RWPE1 (cell line): ENCODE results near the gene CLCNKB.
"Not testable (repeated sequence)": the region's sequence is repeated elsewhere in the genome, so short reads cannot be mapped to it uniquely, and the experiment has no call there.

Experiments used
- CTCF ChIA-PET: fragments of 350-600 bp; sonication (Branson Sonifier 250); formaldehyde crosslinking; extraction: SDS; loops from one replicate; lab custom pipeline; 2021; lab: Yijun Ruan, JAX
- POLR2A ChIA-PET: fragments of 400-600 bp; formaldehyde crosslinking; extraction: SDS; loops from one replicate; lab custom pipeline; 2020; ENCODE audit warnings: antibody characterized with exemption; ENCODE audit not compliant: low non-redundant PET; lab: Yijun Ruan, JAX
- DNase-seq: peaks from one replicate; pipeline ENCODE4 v3.0.0; 2012; ENCODE audit warnings: low spot score
- H3K27ac ChIP-seq: fragments of 450-650 bp; 2 replicates; pipeline ENCODE4 v1.5.1; 2017
- CTCF ChIP-seq: fragments of 450-650 bp; conservative IDR thresholded peaks from 2 replicates; pipeline ENCODE4 v1.5.1; 2017; ENCODE audit warnings: low read depth, mild to moderate bottlenecking

CLCNKB gene

GRCh38 chr1:16061266-16061665, 17.7 kb downstream of the CLCNKB start:
- DNase-seq = no peak
- POLR2A ChIA-PET = no interaction called here
- CTCF ChIA-PET = no interaction called here
- no peak overlapping the region for H3K27ac ChIP-seq
- TF ChIP-seq CTCF = no peak

GRCh38 chr1:16061989-16062686, 18.6 kb downstream of the CLCNKB start:
- H3K27ac ChIP-seq, POLR2A ChIA-PET, DNase-seq: not testable (repeated sequence)
- CTCF ChIA-PET = interaction anchor here (0.6 kb wide), 1 partner anchor 10 kb away, joined by 3 read pairs; no protein-coding TSS in a partner anchor

- POLR2A ChIA-PET, DNase-seq, H3K27ac ChIP-seq: not testable (repeated sequence)
- CTCF ChIA-PET = interaction anchor here (0.6 kb wide), 1 partner anchor 10 kb away, joined by 3 read pairs; no protein-coding TSS in a partner anchor
Measured at GRCh38 chr1:16062687-16063075, 19.1 kb downstream of the CLCNKB start.

- CTCF ChIA-PET = interaction anchor here (0.6 kb wide), 1 partner anchor 35 kb away, joined by 3 read pairs; no protein-coding TSS in a partner anchor
- no peak overlapping the region for H3K27ac ChIP-seq
- POLR2A ChIA-PET = no interaction called here
- TF ChIP-seq CTCF = no peak
- no peak for DNase-seq
Measured at GRCh38 chr1:16063226-16063829, 19.7 kb downstream of the CLCNKB start.

GRCh38 chr1:16063921-16064320, 20.3 kb downstream of the CLCNKB start:
- no peak for TF ChIP-seq CTCF
- POLR2A ChIA-PET = no interaction called here
- DNase-seq = no peak
- CTCF ChIA-PET = interaction anchor here (0.6 to 0.9 kb wide), 2 partner anchors 9 to 34 kb away, joined by 3 read pairs; partner anchors contain the start of gene FAM131C
- H3K27ac ChIP-seq = no peak overlapping the region

- no peak for TF ChIP-seq CTCF
- no peak overlapping the region for H3K27ac ChIP-seq
- CTCF ChIA-PET = interaction anchor here (0.6 to 1.4 kb wide), 4 partner anchors 8 to 502 kb away, joined by 3 read pairs; partner anchors contain the start of gene FAM131C
Measured at GRCh38 chr1:16064536-16065268, 21.1 kb downstream of the CLCNKB start.

GRCh38 chr1:16065269-16065576, 21.6 kb downstream of the CLCNKB start:
- no peak for TF ChIP-seq CTCF
- ChIA-PET CTCF (interaction anchor here (0.6 to 1.4 kb wide), 2 partner anchors 14 to 503 kb away, joined by 3 read pairs; no protein-coding TSS in a partner anchor), POLR2A (no interaction called here)
- no peak overlapping the region for H3K27ac ChIP-seq
- DNase-seq = no peak

More at GRCh38 chr1:16064536-16065268, 21.1 kb downstream of the CLCNKB start:
- DNase-seq = no peak
- POLR2A ChIA-PET = no interaction called here
